Measurements from ENCODE around the gene TXNDC16. TPM values are rescaled to one million over a fixed set of nuclear protein-coding genes. Genes with fewer than 3 reads are reported as not detected.

The TXNDC16 gene
- total RNA-seq, 1 experiment from 2014 or later = 13.2 TPM

DNA sequence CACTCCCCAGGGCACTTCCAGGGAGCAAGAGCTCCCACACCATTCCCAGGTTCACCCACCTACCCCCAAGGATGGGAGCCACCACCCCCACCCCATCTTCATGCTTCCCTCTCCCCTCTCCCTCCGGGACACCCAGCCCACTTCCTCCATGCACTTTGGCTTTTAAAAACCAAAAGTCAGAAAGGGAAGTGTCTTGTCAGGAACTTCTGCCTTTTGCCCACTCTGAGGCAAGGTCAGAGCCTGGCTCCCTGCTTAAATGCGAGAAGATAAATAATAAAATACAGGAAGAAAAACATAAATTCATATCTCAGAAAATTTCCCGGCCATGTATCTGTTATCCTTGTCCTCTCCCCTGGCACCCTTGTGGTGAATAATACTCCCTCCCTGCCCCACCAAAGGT lies 156.6 kb downstream of the TXNDC16 start:
- no peak overlapping the region for H2BK15ac ChIP-seq (ENCODE audit: low read depth, low read length)
- H3T11ph ChIP-seq (ENCODE audit: low read length) = no peak overlapping the region
- no peak overlapping the region for H3K4ac ChIP-seq (ENCODE audit: low read depth, low read length)
- H2BK5ac ChIP-seq (ENCODE audit: insufficient read length, low read length) = no peak overlapping the region
- no peaks in the 10 kb centered on the region for H3K27me3 Mint-ChIP-seq (ENCODE audit: low read depth)
- H3K36me3 Mint-ChIP-seq (ENCODE audit: insufficient read depth in 1 of 3, low read depth in 3 of 3) = peaks cover 0 to 4% (median 0%) of the 10 kb centered on the region in 3 experiments; a peak in 1 of 7 replicates
- no peak overlapping the region for H4K91ac ChIP-seq (ENCODE audit: insufficient read length, low read depth, low read length)
- no peak overlapping the region for H3K4me2 ChIP-seq (ENCODE audit: insufficient read depth, insufficient read length, low read length)
- H3K79me2 ChIP-seq (ENCODE audit: insufficient read depth, low read length) = no peaks in the 10 kb centered on the region
- DNase-seq = no peak
- no peak for TF ChIP-seq CTCF (conservative IDR thresholded peaks at IDR 0.05)
- WGBS (ENCODE audit: extremely low coverage, insufficient read length, low lambda C conversion rate) = no CpG with 5 or more reads among the region's 3 CpGs
- H2AFZ ChIP-seq (ENCODE audit: low read length) = no peak overlapping the region
- no peaks in the 10 kb centered on the region; the same call in 1 of the 2 replicates for H3K4me1 ChIP-seq (ENCODE audit: insufficient read depth, low read length)
- no peaks in the 10 kb centered on the region for H3K79me1 ChIP-seq (ENCODE audit: insufficient read depth, low read depth, low read length, poor library complexity, severe bottlenecking)
- no peaks in the 10 kb centered on the region for H3K9me3 ChIP-seq (ENCODE audit: control insufficient read depth, low read depth, low read length)
- no peak overlapping the region for H2BK120ac ChIP-seq (ENCODE audit: low read depth, low read length, poor library complexity, severe bottlenecking)
- no peak overlapping the region for H2AK5ac ChIP-seq (ENCODE audit: insufficient read length, low read length)
- H3K23me2 ChIP-seq (ENCODE audit: insufficient read length, low read depth, low read length, poor library complexity, severe bottlenecking) = no peaks in the 10 kb centered on the region
- no peak overlapping the region for H3K23ac ChIP-seq (ENCODE audit: insufficient read length, low read depth, low read length)
- H4K8ac ChIP-seq (replicated peaks; ENCODE audit: insufficient read length, low read depth, low read length) = no peak overlapping the region
- no peak overlapping the region for H3K4me3 Mint-ChIP-seq
- peaks cover 3 to 7% of the 10 kb centered on the region in 2 experiments; a peak in 3 of 5 replicates for H3K9me3 Mint-ChIP-seq
- no peak overlapping the region for H2BK12ac ChIP-seq (ENCODE audit: insufficient read length, low read depth, low read length)
- no peak overlapping the region for H4K5ac ChIP-seq (ENCODE audit: insufficient read length, low read depth, low read length)
- H3K56ac ChIP-seq (ENCODE audit: insufficient read length, low read depth, low read length) = no peak overlapping the region
- H3K9ac ChIP-seq (ENCODE audit: extremely low read depth, insufficient read length, low read length) = no peak overlapping the region
- H2BK20ac ChIP-seq (ENCODE audit: low read depth, low read length, poor library complexity, severe bottlenecking) = no peak overlapping the region
- H3K27ac ChIP-seq (ENCODE audit: insufficient read length, low read depth, low read length) = no peak overlapping the region
- H4K20me1 ChIP-seq (ENCODE audit: control insufficient read depth, insufficient read depth, insufficient read length) = no peaks in the 10 kb centered on the region
- H3K27me3 ChIP-seq (ENCODE audit: insufficient read depth, low read length) = no peaks in the 10 kb centered on the region
- H3K14ac ChIP-seq (ENCODE audit: insufficient read depth, low read length) = no peak overlapping the region
- no peak overlapping the region for H3K18ac ChIP-seq (ENCODE audit: insufficient read length, low read depth, low read length)
- peaks cover 3 to 4% of the 10 kb centered on the region in 2 experiments; a peak in 1 of 4 replicates for H3K4me1 Mint-ChIP-seq
- H3K27ac Mint-ChIP-seq = no peak overlapping the region

Measured in H9 (cell line).